IMR-90 (cell line): ENCODE measurements around the gene GGT6. TPM values are rescaled to one million over a fixed set of nuclear protein-coding genes. Genes with fewer than 3 reads are reported as not detected.

Experiments
- ATAC-seq: fragments of 200-7000 bp; cut with Tn5 transposase; 2 replicates; pipeline ENCODE4 v1.9.1; 2020; ENCODE audit warnings: low read depth, mild to moderate bottlenecking, moderate library complexity
- BruUV-seq: library from RNA; stranded (reverse); fragments of 400-500 nt; replicated peaks from 2 replicates; lab custom pipeline; 2021; lab: Mats Ljungman, UMichigan
- CTCF ChIA-PET: fragments of 300-600 bp; formaldehyde crosslinking; extraction: SDS; loops from one replicate; lab custom pipeline; 2021; ENCODE audit warnings: antibody characterized with exemption; lab: Yijun Ruan, JAX
- POLR2A ChIA-PET: fragments of 300-600 bp; sonication (Branson Sonifier 250); formaldehyde crosslinking; loops from one replicate; lab custom pipeline; 2022; ENCODE audit warnings: antibody characterized with exemption; ENCODE audit not compliant: unreplicated experiment; lab: Charles Lee
- DNase-seq: peaks from one replicate; pipeline ENCODE4 v3.0.0; 2013
- H2AFZ ChIP-seq: replicated peaks from 2 replicates; pipeline ENCODE3; 2013; ENCODE audit warnings: low read length, mild to moderate bottlenecking; ENCODE audit not compliant: poor library complexity
- H2AK5ac ChIP-seq: 2 replicates; pipeline ENCODE4 v1.6.1; 2013; ENCODE audit warnings: low read depth, low read length, inconsistent platforms
- H2AK9ac ChIP-seq: replicated peaks from 2 replicates; pipeline ENCODE3; 2013; ENCODE audit warnings: mild to moderate bottlenecking, low read depth, low read length, moderate library complexity; ENCODE audit not compliant: poor library complexity
- H2BK120ac ChIP-seq: 2 replicates; pipeline ENCODE4 v1.6.1; 2013; ENCODE audit warnings: low read depth, low read length, inconsistent platforms
- H2BK15ac ChIP-seq: 3 replicates; pipeline ENCODE4 v1.6.1; 2013; ENCODE audit warnings: low read depth, low read length, inconsistent platforms
- H2BK20ac ChIP-seq: 2 replicates; pipeline ENCODE4 v1.6.1; 2013; ENCODE audit warnings: low read depth, mild to moderate bottlenecking, inconsistent platforms, low read length, moderate library complexity
- H2BK5ac ChIP-seq: 2 replicates; pipeline ENCODE4 v1.6.1; 2013; ENCODE audit warnings: mild to moderate bottlenecking, low read depth, low read length, inconsistent platforms; ENCODE audit not compliant: poor library complexity, severe bottlenecking
- H3K14ac ChIP-seq: replicated peaks from 2 replicates; pipeline ENCODE4 v1.6.1; 2013; ENCODE audit warnings: low read depth, low read length, inconsistent platforms
- H3K18ac ChIP-seq: 2 replicates; pipeline ENCODE4 v1.6.1; 2013; ENCODE audit warnings: low read depth, low read length, control low read depth
- H3K23ac ChIP-seq: 2 replicates; pipeline ENCODE4 v1.6.1; 2013; ENCODE audit warnings: low read depth, low read length, inconsistent platforms
- H3K27ac ChIP-seq: 2 replicates; pipeline ENCODE4 v1.5.1; 2013; ENCODE audit warnings: mild to moderate bottlenecking, control low read depth, low read length; ENCODE audit not compliant: insufficient read depth
- H3K27me3 ChIP-seq: 2 replicates; pipeline ENCODE4 v1.6.1; 2013; ENCODE audit warnings: low read length; ENCODE audit not compliant: control insufficient read depth, insufficient read depth
- H3K36me3 ChIP-seq: 2 replicates; pipeline ENCODE4 v1.6.1; 2013; ENCODE audit warnings: low read length, mixed read lengths; ENCODE audit not compliant: control insufficient read depth, insufficient read depth
- H3K4ac ChIP-seq: 2 replicates; pipeline ENCODE4 v1.6.1; 2013; ENCODE audit warnings: low read depth, low read length, inconsistent platforms
- H3K4me1 ChIP-seq: 2 replicates; pipeline ENCODE4 v1.6.1; 2013; ENCODE audit warnings: low read length, mixed read lengths; ENCODE audit not compliant: control insufficient read depth, insufficient read depth
- H3K4me2 ChIP-seq: 2 replicates; pipeline ENCODE4 v1.6.1; 2013; ENCODE audit warnings: low read depth, mild to moderate bottlenecking, control low read depth, low read length, moderate library complexity
- H3K4me3 ChIP-seq: 2 replicates; pipeline ENCODE4 v1.5.1; 2013; ENCODE audit warnings: low read depth, mild to moderate bottlenecking, control low read depth, low read length, moderate library complexity; ENCODE audit not compliant: insufficient read depth
- H3K56ac ChIP-seq: 2 replicates; pipeline ENCODE4 v1.6.1; 2013; ENCODE audit warnings: low read length, inconsistent platforms; ENCODE audit not compliant: insufficient read depth; ENCODE audit errors: extremely low read depth
- H3K79me1 ChIP-seq, 2 experiments: 2 replicates each; pipeline ENCODE4 v1.6.1; 2013; ENCODE audit warnings: low read length in 2 of 2, inconsistent platforms in 1 of 2, low read depth in 1 of 2
- H3K9ac ChIP-seq: 2 replicates; pipeline ENCODE4 v1.6.1; 2013; ENCODE audit warnings: low read depth, low read length, control low read depth
- H3K9me1 ChIP-seq: 2 replicates; pipeline ENCODE4 v1.6.1; 2013; ENCODE audit warnings: low read length, inconsistent platforms; ENCODE audit not compliant: insufficient read depth
- H3K9me3 ChIP-seq: 2 replicates; pipeline ENCODE4 v1.6.1; 2013; ENCODE audit warnings: low read length; ENCODE audit not compliant: control insufficient read depth, insufficient read depth
- H4K20me1 ChIP-seq: 2 replicates; pipeline ENCODE4 v1.6.1; 2013; ENCODE audit warnings: low read length, inconsistent platforms; ENCODE audit not compliant: insufficient read depth
- H4K5ac ChIP-seq: 2 replicates; pipeline ENCODE4 v1.6.1; 2013; ENCODE audit warnings: mild to moderate bottlenecking, low read depth, low read length, control low read depth
- H4K8ac ChIP-seq, 2 experiments: 2 replicates each; pipeline ENCODE4 v1.6.1; 2013; ENCODE audit warnings: low read depth in 2 of 2, low read length in 2 of 2, control low read depth in 1 of 2, inconsistent platforms in 1 of 2
- H4K91ac ChIP-seq: 2 replicates; pipeline ENCODE4 v1.6.1; 2013; ENCODE audit warnings: low read depth, low read length, inconsistent platforms; ENCODE audit not compliant: insufficient read depth
- SMC3 ChIP-seq: fragments of 150-350 bp; IDR thresholded peaks from 2 replicates; pipeline ENCODE4 v1.6.1; 2016; ENCODE audit warnings: low read depth, mild to moderate bottlenecking, antibody characterized with exemption, low read length, moderate library complexity
- WGBS, 2 experiments: methylation state at CpG; one replicate each; pipeline versions ENCODE4 v1.1.5 to v1.1.7; 2013; ENCODE audit warnings: missing lambda C conversion rate in 2 of 2; ENCODE audit not compliant: insufficient read length in 1 of 2; ENCODE audit errors: extremely low coverage in 2 of 2; 5-methylcytosine and 5-hydroxymethylcytosine counted together
- dilution Hi-C: fragments of 300-500 bp; cut with HindIII; formaldehyde crosslinking; loops from one replicate; pipeline ENCODE4 v1.14.3; 2018; ENCODE audit warnings: low sequenced_read_pairs; ENCODE audit not compliant: unreplicated experiment
- in situ Hi-C: fragments of 300-500 bp; cut with MboI; formaldehyde crosslinking; loops from 3 replicates; pipeline ENCODE4 v1.14.3; 2019; ENCODE audit warnings: low sequenced_read_pairs, inconsistent platforms, mixed read lengths
- intact Hi-C: fragments of 100-400 bp; cut with micrococcal nuclease; formaldehyde crosslinking; loops from 2 replicates; pipeline ENCODE4 v1.10.0; 2022
- polyA plus RNA-seq, 3 experiments: library from polyadenylated mRNA; depleted of rRNA; stranded (reverse); fragments of >200 nt; gene quantifications; 2 replicates each; pipeline ENCODE4 v1.2.3, GENCODE V29; 2012; ENCODE audit warnings: low replicate concordance in 1 of 3
- total RNA-seq: library from RNA; depleted of rRNA; stranded (reverse); fragments of >200 nt; gene quantifications from 2 replicates; pipeline ENCODE4 v1.2.3, GENCODE V29; 2012

Gene GGT6
- total and polyA plus RNA-seq, 2 of the 4 experiments (the other 2 are of a cell fraction): not detected

- no peak overlapping the region for H4K91ac ChIP-seq
- H2BK20ac ChIP-seq: no peak overlapping the region
- no peaks in the 10 kb centered on the region for H3K79me1 ChIP-seq
- H3K4me3 ChIP-seq: no peak overlapping the region
- H4K5ac ChIP-seq: no peak overlapping the region
- 88% methylated on average over 3 of the region's 14 CpGs; no CpG with 5 or more reads in 1 of the 2 experiments for WGBS, 2 experiments
- no peak overlapping the region for H3K4me2 ChIP-seq
- no peak overlapping the region for H3K23ac ChIP-seq
- H2AFZ ChIP-seq: no peak overlapping the region
- no TSS peak for BruUV-seq
- no peak overlapping the region for H2BK120ac ChIP-seq
- ChIA-PET POLR2A (no interaction called here), CTCF (no interaction called here)
- H2AK9ac ChIP-seq: no peak overlapping the region
- H3K18ac ChIP-seq: no peak overlapping the region
- no peak overlapping the region for H4K8ac ChIP-seq
- ATAC-seq (no peak), DNase-seq (no peak)
- peaks cover 41% of the 10 kb centered on the region for H3K27me3 ChIP-seq
- no peak overlapping the region for H3K56ac ChIP-seq
- in situ Hi-C loops: no loop called here
- intact Hi-C loops: no loop called here
- H3K9ac ChIP-seq: no peak overlapping the region
- H3K27ac ChIP-seq: no peak overlapping the region
- H3K36me3 ChIP-seq: no peaks in the 10 kb centered on the region
- peaks cover 5% of the 10 kb centered on the region; the same call in 1 of the 2 replicates for H3K4me1 ChIP-seq
- no peak for TF ChIP-seq SMC3
- no peak overlapping the region for H2AK5ac ChIP-seq
- no peaks in the 10 kb centered on the region for H3K9me1 ChIP-seq
- no peak overlapping the region for H2BK15ac ChIP-seq
- H3K14ac ChIP-seq: no peak overlapping the region
- H4K20me1 ChIP-seq: no peaks in the 10 kb centered on the region
- no peaks in the 10 kb centered on the region for H3K9me3 ChIP-seq
- dilution Hi-C loops: no loop called here
- no peak overlapping the region for H3K4ac ChIP-seq
- no peak overlapping the region for H2BK5ac ChIP-seq
Measured at GRCh38 chr17:4593021-4593421, 32.6 kb upstream of the GGT6 start.
